Omental fat pad (tissue), 4 donors: ENCODE results near the gene SCP2D1. TPM values are rescaled to one million over a fixed set of nuclear protein-coding genes. Genes with fewer than 3 reads are reported as not detected.

Experiments used
- ATAC-seq: fragments of 150-250 bp; one replicate; pipeline ENCODE4 v1.9.1; 2016; ENCODE audit warnings: mild to moderate bottlenecking, moderate library complexity; ENCODE audit not compliant: low FRiP score
- DNase-seq: peaks from one replicate; pipeline ENCODE4 v3.0.0-alpha.2; 2019; ENCODE audit warnings: low spot score
- CTCF ChIP-seq, 3 donors: fragments of 450-650 bp; IDR thresholded peaks; one replicate each; pipeline ENCODE4 v1.5.1; 2016 to 2017; ENCODE audit warnings: antibody characterized with exemption in 3 of 3, mild to moderate bottlenecking in 3 of 3, moderate library complexity in 2 of 3
- total RNA-seq, 4 donors: library from RNA; depleted of rRNA; stranded (reverse); fragments of >200 nt; gene quantifications; one replicate each; pipeline ENCODE4 v1.1.0, GENCODE V29; 2016

Gene SCP2D1
- total RNA-seq, 4 donors from 2014 or later, result not detected

- DNase-seq (no peak), ATAC-seq (no peak)
- no peak for TF ChIP-seq CTCF (IDR thresholded peaks at IDR 0.05)
These were observed 2.4 kb upstream of the SCP2D1 start for GRCh38 chr20:18811186-18811585.

- no peak for ATAC-seq
- no peak for DNase-seq
- no peak for TF ChIP-seq CTCF (IDR thresholded peaks at IDR 0.05)
These were observed 1.7 kb upstream of the SCP2D1 start for GRCh38 chr20:18811904-18812303.

DNA sequence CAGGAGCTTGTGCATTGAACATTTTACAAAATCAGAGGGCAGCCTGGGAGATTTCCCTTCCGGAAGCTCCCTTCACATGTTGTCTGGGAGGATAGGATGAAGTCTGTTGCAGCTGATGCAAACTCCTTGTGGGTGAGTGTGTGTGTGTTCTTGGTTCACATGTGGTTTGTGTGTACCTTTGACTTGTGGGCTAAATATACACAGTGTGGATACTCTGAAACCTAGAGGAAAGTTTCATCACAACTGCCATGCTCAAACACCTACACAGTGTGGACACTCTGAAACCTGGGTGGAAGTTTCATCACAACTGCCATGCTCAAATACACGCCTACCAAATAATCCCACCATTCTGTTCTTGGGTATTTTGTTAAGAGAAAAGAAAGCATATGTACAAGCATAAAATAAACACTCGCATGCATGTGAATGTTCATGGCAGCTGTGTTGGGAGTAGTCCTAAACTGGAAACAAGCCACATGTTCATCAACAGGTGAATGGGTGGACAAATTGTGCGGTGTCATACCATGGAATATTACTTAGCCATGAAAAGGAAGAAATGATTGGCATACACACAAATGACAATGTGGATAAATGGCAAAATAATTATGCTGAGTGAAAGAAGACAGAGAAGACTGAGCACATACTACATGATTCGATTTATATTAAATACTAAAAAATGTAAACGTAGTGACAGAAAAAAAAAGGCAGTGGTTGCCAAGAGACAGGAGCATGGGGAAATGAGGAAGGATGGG, 1.8 kb downstream of the SCP2D1 start:
- TF ChIP-seq CTCF (IDR thresholded peaks at IDR 0.05), result no peak
- DNase-seq, result no peak
- ATAC-seq, result no peak

DNA sequence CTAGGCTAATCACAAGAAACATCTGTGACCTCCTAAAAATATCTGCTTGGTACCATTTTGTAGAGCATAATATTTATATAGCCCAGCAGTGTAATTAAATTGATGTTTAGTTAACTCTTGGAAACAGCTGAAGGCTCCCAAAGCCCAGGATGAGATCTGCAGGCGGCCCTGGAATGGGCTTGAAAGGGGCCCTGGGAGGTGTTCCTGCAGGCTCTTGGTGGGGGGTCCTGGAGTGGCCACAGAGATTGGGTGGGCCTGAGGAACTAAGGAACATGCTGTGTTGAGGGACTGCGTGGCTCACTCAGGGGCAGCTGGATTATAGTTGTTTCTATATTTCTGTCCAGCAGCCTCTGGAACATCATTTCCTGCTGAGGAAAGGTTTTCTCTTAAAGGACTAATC, 9.2 kb downstream of the SCP2D1 start:
- DNase-seq (no peak), ATAC-seq (no peak)
- no peak for TF ChIP-seq CTCF (IDR thresholded peaks at IDR 0.05)

- ATAC-seq (peak; percentile 52), DNase-seq (no peak)
- no peak for TF ChIP-seq CTCF (IDR thresholded peaks at IDR 0.05)
These were observed 18.4 kb downstream of the SCP2D1 start for GRCh38 chr20:18831830-18832499.

GRCh38 chr20:18832546-18833200, 19.1 kb downstream of the SCP2D1 start:
- DNase-seq, result no peak
- no peak for ATAC-seq
- no peak for TF ChIP-seq CTCF (IDR thresholded peaks at IDR 0.05)
